GM19468 (cell line): ENCODE results near the gene MED7.
"Not testable (repeated sequence)": the region's sequence is repeated elsewhere in the genome, so short reads cannot be mapped to it uniquely, and the experiment has no call there.

Source experiments
- ATAC-seq: cut with Tn5 transposase; IDR thresholded peaks from one replicate; pipeline ENCODE4 v1.9.1; 2021; ENCODE audit warnings: mild to moderate bottlenecking, moderate library complexity, moderate number of reproducible peaks; ENCODE audit not compliant: unreplicated experiment; ENCODE audit errors: extremely low read depth

The MED7 gene, protein sequence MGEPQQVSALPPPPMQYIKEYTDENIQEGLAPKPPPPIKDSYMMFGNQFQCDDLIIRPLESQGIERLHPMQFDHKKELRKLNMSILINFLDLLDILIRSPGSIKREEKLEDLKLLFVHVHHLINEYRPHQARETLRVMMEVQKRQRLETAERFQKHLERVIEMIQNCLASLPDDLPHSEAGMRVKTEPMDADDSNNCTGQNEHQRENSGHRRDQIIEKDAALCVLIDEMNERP

DNA sequence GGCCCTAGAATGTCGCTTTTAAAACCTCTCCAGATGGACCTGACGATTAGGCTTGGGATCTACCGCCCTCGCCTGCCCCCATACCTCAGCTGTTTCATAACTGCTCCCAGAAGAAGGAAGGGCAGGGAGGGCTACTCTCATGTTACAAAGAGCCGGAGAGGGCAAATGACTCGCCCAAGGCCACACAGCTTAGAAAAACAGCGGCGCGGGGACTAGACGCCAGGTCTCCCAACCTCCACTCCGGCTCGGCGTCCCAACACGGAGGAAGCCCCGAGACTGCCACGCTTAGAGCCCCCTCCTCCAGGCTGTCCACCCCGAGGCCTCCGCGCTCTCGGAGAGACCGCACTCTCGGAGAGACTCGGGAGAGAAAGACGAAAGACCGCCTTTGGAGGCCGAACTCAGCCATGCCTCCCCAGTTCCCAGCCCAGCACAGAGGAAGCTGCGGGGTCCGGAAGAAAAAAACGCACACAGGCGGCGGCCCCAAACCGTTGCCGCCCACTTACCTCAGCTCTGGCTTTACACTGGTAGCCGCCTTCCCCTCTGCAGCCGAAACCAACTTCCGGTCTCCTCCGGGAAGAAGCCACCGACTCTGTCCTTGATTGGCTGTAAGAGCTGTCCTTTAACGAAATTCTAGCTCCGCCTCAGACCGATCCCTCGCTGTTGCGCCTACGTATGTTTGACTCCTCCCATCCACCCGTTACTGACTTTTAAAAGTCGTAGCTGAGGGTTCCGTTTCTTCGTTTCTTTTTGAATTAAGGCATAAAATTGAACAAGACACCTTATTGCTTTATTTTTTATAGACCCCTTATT, at the start of gene MED7:
MED7 (minus strand) TSS at position 549 of the 810 bp plus-strand sequence. CDS start 3,434 bp downstream, outside the sequence.
- peak; percentile 99 for ATAC-seq

DNA sequence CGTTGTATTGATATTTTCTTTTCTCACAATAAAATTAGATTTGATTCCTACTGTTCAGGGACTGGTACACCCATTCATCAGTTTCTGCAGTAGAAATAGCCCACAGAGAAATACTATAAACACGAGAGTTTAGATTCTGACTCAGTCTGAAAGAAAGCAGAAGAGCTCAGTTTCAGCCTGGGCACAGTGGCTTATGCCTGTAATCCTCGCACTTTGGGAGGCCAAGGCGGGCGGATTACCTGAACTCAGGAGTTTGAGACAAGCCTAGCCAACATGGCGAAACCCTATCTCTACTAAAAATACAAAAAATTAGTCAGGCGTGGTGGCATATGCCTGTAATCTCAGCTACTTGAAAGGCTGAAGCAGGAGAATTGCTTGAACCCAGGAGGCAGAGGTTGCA, 46.6 kb upstream of the MED7 start:
- no peak for ATAC-seq

DNA sequence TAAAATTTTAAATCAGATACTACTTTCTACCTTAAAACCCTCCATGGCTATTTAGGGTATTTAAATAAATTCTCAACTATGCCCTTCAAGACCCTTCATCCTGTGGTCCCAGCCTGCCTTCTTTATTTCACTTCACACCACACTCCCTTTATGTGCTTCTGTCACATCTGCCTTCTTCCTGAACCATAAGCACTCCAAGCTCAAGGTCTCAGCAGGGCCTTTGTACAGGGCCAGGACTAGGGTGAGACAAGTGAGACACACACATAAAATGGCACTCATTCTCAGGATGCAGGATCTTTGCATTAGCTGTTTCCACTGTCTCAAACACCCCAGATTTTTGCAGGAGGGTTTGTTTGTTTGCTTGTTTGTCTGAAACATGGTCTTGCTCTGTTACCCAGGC, 45.6 kb upstream of the MED7 start:
- ATAC-seq: no peak

DNA sequence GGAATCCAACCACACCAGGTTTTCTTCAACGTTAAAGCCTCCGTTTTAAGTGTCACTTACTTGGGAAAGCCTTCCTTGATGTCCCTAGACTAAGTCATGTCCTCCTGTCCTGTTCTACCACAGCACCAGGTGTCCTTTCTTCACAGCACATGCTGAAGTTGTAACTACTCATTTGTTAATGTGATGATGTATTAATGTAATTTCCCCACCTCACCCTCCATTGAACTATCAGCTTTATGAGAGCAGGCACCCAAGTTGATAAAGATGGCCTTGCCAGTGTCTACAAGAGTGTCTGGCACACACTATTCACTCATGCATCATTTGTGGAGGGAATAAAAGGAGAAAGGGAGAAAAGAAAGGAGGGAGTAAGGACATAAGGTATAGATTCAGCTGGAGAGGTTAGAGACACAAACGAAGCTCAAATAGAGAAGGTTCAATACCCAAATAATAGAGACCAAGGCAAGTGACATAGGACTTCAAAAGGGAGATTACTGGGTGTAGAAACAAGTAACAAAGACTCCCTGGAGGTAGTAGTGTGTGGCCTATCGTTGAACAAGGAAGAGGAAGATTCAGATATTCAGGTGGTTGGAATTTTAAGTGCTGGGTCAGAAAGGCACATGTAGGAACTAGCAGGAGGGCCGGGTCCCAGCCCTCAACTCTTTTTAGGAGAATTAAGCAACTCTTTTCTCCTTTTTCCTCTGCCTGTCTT, 44.5 kb upstream of the MED7 start:
- ATAC-seq: no peak

DNA sequence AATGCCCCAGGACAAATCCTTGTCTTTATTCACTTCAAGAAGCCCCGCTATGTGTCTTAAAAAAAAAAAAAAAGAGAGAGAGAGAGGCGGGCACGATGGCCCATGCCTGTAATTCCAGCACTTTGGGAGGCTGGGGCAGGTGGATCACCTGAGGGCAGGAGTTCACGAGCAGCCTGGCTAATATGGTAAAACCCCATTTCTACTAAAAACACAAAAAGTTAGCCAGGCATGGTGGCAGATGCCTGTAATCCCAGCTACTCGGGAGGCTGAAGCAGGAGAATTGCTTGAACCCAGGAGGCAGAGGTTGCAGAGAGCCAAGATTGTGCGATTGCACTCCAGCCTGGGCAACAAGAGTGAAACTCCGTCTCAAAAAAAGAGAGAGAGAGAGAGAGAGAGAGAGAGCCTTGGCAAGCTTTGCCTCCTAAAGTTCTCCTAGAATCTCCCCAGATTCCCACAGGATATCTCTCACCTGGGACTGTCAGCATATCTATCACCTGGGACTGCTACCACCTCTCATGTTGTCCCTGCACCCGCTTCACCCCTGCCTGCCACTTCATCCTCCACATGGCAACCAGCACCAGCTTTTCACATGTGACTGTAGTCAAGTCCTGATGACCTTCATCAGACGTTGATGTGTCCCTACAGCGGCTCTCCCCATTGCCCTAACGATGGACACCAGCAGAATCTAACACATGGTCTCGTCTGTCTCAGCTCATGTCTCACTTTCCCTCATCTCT, 43.8 kb upstream of the MED7 start:
- ATAC-seq: no peak

DNA sequence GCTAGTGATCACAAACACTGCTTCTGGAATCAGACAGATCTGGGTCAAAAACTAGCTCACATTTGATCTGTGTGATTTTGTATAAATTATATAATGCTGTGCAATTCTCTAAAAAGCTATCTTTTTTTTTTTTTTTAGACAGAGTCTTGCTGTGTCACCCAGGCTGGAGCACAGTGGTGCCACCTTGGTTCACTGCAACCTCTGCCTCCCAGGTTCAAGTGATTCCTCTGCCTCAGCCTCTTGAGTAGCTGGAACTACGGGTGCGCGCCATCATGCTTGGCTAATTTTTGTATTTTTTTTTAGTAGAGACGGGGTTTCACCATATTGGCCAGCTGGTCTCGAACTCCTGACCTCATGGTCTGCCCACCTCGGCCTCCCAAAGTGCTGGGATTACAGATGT, 42.5 kb upstream of the MED7 start:
- not testable (repeated sequence) for ATAC-seq

DNA sequence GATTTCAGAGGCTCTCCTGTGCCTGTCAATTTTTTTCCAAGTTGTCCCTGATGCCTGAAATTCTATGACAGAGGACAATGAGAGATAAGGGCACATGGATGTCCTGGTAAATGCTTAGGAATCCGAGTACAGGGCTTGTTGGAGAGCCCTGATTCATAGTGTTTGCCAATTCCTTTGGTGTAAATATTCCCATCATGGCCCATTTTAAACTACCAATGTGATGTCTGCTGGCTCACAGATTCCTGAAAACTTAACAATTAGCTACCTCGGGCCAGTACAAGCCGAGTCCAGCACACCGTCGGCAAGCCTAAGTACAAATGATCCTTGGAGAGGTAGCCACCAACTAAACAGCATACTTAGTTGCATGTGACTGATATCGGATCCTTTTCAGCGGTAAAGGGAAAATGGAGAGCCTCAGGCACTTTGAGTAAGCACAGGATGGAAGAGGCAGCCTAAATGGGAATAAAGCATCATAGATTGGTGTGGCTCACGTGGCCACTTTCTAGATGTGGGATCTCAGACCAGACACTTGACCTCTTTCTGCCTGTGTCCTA, 41.5 kb upstream of the MED7 start:
- no peak for ATAC-seq

DNA sequence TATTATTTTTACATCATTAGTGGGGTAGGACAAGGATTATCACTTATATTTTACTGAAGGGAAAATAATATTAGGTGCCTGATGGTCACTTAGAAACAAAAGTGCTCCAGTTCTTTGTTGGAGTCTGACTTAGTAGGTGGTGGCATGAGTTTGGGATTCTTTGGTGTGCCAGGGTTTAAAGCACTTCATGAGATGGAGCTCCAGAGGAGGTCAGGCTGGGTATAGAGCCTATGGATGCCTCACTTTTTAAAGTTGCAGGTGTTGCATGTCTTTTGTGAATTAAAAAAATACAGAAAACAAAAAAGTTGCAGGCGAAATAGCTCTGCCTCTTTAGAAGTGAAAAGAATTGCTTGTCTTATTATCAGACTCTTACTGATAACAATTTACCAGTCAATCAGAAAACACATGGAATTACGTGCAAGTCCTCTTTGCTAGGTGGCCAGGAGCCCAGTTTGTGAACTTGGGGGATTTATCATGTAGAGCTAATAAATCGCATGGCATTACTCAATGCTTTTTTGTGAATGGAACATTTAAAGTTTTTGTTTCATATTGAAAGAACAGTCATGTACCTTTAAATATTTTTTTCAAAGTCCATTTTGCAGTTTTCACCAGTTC, 39.6 kb upstream of the MED7 start:
- ATAC-seq: no peak

DNA sequence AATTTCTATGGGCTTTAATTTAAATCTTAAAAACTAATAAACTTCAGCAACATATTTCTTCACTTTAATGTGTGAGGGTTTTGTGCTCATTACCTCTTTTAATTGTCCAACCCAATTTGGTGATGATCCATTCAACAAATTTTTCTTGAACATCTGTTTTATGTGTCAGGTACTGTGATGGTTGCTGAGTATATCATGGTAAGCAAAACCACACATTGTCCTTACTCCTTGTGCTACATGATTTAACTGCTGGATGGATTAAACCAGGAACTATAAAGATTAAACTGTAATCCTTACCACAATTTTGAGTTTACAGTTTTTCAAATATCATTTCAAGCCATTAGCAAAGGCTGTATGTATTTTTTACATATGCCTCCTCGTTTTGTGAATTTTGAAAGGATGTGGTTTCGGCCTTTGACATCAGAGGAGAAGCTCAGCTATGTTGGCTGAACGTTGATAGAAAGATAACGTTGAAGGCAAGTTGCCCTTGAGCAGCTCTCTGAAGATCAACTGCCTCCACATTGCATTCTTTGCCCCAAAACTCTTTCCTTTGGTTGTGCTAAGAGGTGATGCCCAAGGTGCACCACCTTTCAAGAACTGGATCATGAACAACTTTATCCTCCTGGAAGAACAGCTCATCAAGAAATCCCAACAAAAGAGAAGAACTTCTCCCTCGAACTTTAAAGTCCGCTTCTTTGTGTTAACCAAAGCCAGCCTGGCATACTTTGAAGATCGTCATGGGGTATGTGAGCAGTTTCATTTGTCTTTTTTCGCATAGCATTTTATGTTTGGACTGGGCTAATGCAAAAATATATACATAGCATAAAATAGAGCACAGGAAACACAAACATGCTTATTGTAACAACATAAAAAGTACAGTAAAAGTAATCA, 38.0 kb upstream of the MED7 start, which contains the start of gene ITK:
ITK (plus strand) TSS at position 467 of the 891 bp plus-strand sequence; CDS start at position 605, 138 bp downstream.
- no peak for ATAC-seq

DNA sequence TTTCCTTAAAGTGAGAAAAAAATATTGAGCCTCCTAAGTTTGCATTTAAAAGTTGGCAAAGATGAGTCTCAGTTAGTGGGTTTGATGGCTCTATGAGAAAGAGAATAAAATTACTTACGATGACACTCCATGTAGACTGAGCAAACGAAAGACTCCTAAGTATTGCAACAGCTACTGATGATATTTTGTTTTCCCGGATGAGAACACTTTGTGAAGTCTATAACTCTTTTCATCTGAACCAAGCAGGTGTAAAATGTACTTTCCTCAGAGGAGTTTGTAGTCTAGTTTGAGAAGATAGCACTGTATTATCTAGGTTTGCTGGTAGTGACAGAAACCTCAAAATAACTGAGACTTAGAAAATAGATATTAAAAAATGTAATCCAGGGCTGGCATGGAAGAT, 36.3 kb upstream of the MED7 start:
- ATAC-seq: no peak

DNA sequence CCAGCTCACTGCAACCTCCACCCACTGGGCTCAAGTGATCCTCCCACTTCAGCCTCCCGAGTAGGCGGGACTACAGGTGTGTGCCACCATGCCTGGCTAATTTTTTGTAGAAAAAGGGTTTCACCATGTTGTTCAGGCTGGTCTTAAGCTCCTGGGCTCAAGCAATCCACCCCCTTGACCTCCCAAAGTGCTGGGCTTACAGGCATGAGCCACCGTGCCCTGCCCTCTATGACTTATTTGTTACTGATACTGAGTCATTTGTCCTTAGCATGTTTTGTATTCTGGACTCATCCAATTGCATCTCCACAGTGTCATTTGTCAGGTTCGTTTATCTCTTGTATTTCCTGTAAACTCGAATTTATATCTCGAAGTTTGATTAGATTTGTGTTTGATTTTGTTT, 35.3 kb upstream of the MED7 start:
- no peak for ATAC-seq

DNA sequence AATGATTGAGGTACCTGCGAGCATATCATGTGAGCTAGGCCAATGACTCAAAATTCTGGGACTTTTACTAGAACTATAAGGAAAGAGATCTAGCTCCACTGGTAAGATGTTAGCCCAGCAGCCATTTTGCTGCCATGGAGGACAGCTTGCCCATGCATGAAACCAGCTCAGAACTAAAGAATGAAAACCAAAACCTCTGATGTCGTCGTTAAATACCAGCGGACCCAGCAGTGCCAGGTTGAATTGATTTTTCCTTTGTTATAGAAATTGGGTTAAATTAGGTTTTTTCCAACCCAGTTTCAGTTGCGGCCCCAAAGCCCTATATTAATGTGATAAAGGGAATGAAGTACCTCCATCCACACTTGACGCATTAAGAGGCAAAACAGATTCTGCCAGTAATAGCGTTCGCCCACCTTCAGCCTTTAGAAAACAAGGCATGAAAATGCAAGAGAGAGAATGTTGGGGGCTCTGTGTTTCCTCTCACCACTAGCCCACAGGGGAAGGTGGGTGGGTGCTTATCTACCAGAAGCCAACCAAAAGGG, 32.5 kb upstream of the MED7 start:
- no peak for ATAC-seq

DNA sequence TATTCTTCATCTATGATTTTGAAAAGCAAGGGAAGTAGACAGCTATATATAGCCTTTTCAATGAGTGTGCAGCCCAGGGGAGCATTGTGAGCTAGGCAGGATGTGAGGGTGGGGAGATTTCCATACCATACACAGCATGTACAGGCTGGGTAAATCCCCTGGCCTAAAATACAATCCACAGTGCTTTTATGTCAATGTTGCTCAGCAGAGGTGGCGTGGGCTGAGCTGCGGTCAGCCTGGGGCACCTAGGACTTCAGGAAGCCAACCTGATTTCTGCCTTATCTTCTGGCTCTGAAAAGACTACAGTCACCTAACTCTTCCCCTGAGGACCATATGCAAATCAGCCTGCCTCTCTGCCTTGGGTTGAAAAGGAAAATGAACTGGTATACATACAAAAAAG, 29.7 kb upstream of the MED7 start:
- ATAC-seq: peak; percentile 99

DNA sequence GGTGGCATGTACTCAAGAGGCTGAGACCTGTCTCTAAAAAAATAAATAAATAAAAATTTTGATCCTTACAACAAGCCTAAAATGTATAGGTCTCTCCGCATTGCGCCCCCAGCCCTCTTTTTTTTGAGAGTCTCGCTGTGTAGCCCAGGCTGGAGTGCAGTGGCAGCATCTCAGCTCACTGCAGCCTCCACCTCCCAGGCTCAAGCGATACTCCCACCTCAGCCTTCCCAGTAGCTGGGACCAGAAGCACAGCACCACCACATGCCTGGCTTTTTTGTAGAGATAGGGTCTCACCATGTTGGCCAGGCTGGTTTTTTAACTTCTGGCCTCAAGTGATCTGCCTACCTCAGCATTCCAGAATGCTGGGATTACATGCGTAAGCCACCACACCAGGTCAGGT, 25.6 kb upstream of the MED7 start:
- no peak for ATAC-seq

DNA sequence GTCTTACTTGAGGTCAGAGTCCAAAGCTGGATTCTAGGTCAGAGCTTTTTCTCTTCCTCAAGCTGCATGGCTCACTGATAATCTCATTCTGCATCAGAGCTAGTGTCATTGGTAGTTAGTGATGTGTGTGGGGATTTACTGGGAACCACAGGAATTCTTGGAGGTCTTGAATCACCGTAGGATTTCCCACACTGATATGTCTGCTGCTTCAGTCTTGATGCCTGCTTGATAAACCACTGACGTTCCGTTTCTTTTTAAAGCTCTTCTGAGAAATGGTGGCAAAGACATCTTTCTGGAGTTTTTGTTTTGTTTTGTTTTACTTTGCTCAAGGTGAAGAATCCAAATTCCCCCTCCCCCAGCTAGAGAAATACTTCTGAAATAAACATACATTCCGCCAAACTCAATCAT, 24.6 kb upstream of the MED7 start:
- ATAC-seq: no peak

DNA sequence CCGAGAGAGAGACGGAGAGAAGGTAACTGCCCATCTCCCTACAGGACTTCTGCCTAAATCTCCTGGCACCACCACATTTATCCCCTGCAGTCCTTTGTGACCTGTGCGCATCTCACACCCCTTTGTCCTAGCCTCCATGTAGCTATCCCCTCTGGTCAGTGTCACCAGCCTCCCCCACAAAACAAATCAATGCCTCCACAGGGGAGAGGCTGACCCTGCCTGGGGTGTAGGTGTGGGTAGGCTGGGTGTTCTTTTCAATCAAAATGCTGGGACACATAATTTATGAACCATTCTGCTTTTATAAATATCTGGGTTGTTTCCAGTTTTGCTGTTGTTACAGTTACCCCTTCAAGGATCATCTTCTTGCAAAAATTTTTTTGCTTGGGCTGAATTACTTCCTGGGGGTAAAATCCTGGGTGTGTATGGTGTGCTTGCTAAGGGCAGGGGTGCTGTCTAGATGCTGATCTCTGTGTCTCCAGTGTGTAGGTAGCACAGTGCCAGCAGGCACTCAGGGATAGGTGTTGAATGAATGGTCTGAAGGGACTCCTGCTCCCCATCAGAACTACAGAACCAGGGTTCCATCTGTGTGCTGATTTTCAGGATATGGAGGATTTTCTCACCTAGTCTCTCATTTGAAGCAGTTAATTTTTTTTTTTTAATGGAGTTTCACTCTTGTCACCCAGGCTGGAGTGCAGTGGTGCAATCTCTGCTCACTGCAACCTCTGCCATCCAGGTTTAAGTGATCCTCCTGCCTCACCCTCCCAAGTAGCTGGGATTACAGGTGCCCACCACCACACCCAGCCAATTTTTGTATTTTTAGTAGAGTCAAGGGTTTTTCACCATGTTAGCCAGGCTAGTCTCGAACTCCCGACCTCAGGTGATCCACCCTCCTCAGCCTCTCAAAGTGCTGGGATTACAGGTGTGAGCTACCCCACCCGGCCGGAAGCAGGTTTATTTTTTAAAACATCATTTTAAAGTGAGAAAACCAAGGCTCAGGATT, 23.8 kb upstream of the MED7 start, which contains the start of gene GARIN3:
GARIN3 (minus strand) TSS at position 51 of the 1,000 bp plus-strand sequence. CDS start 96 bp downstream, outside the sequence.
- ATAC-seq: no peak

DNA sequence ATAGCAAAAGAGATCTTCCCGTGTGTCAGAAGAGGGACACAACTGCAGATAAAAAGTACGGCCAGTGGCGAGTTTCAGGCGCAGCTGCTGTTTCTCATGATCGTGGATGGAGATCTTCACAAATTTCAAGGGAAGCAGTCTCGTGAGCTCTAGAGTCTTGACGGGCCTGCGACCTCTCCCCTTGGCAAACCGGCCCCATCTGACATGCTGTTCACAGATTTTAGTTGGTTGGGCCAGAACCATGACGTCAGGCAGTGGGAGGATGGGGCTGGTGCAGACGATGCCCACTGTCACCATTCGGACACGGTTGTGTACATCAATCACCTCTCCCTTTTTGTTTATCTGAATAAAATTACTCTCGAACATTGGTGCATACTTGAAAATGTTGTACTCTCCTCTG, 23.0 kb upstream of the MED7 start:
- no peak for ATAC-seq
